K562 (cell line): ENCODE measurements around the gene NELL1. TPM values are rescaled to one million over a fixed set of nuclear protein-coding genes. Genes with fewer than 3 reads are reported as not detected.

ENCODE experiments used
- ATAC-seq: fragments of 200-7000 bp; cut with Tn5 transposase; 3 replicates; pipeline ENCODE4 v1.9.1; 2020; ENCODE audit warnings: moderate library complexity
- BruUV-seq: library from RNA; stranded (reverse); fragments of 400-500 nt; replicated peaks from 2 replicates; lab custom pipeline; 2021; lab: Mats Ljungman, UMichigan
- CTCF ChIA-PET: fragments of 300-600 bp; formaldehyde crosslinking; extraction: SDS; loops from one replicate; lab custom pipeline; 2021; ENCODE audit warnings: low intra/inter-chr PET ratio; lab: Yijun Ruan, JAX
- POLR2A ChIA-PET: fragments of 300-600, 350-650 bp; sonication (Branson Sonifier 250); formaldehyde crosslinking; extraction: SDS; loops from one replicate; lab custom pipeline; 2021; ENCODE audit warnings: antibody characterized with exemption, inconsistent platforms; lab: Yijun Ruan, JAX
- DNase-seq, 4 experiments: peaks; one replicate each; pipeline versions ENCODE4 v3.0.0 to v3.0.0-alpha.2; 2011 to 2018; ENCODE audit warnings: low spot score in 3 of 4, mixed read lengths in 3 of 4; ENCODE audit errors: extremely low read depth in 1 of 4
- FAIRE-seq: peaks from 2 replicates; lab custom pipeline; 2011; peaks lifted over from hg19 to GRCh38; lab: Jason Lieb, UNC
- H2AFZ ChIP-seq: 2 replicates; pipeline ENCODE4 v1.6.0; 2011; ENCODE audit warnings: low read depth, low read length, control low read depth, inconsistent platforms
- H3K27ac ChIP-seq: fragments of 200-600 bp; 3 replicates; pipeline ENCODE4 v1.8.0; 2011; ENCODE audit warnings: low read depth, mild to moderate bottlenecking, control low read depth, inconsistent platforms, low read length, moderate library complexity, mixed read lengths; ENCODE audit errors: extremely low read depth
- H3K27me3 ChIP-seq, 2 experiments: fragments of 300-600 bp in 1 of 2; 2 replicates in 1 of 2; 3 replicates in 1 of 2; pipeline versions ENCODE4 v1.6.0 to v1.8.0; 2011; ENCODE audit warnings: inconsistent platforms in 2 of 2, low read length in 2 of 2, mild to moderate bottlenecking in 1 of 2, mixed read lengths in 1 of 2, moderate library complexity in 1 of 2; ENCODE audit not compliant: control insufficient read depth in 2 of 2, insufficient read depth in 2 of 2
- H3K36me3 ChIP-seq: fragments of 300-600 bp; 3 replicates; pipeline ENCODE4 v1.8.0; 2011; ENCODE audit warnings: mild to moderate bottlenecking, low read length, inconsistent platforms; ENCODE audit not compliant: control insufficient read depth, insufficient read depth
- H3K4me1 ChIP-seq, 2 experiments: fragments of 200-600 bp in 1 of 2; replicated peaks in 1 of 2; 2 replicates in 1 of 2; 3 replicates in 1 of 2; pipeline versions ENCODE4 v1.5.1 to v1.8.0; 2011; ENCODE audit warnings: inconsistent platforms in 2 of 2, low read length in 2 of 2, mild to moderate bottlenecking in 1 of 2, mixed read lengths in 1 of 2, moderate library complexity in 1 of 2; ENCODE audit not compliant: control insufficient read depth in 2 of 2, insufficient read depth in 2 of 2
- H3K4me2 ChIP-seq: 2 replicates; pipeline ENCODE4 v1.6.1; 2011; ENCODE audit warnings: low read length, control low read depth, inconsistent platforms, mixed read lengths; ENCODE audit not compliant: insufficient read depth
- H3K4me3 ChIP-seq: fragments of 200-600 bp; sonication (generic), shearing (Covaris generic); 2 replicates; pipeline ENCODE4 v1.5.1; 2016; ENCODE audit warnings: control low read depth, inconsistent platforms
- H3K79me2 ChIP-seq: fragments of 200-600 bp; 3 replicates; pipeline ENCODE4 v1.8.0; 2011; ENCODE audit warnings: low read length, inconsistent platforms; ENCODE audit not compliant: control insufficient read depth, insufficient read depth
- H3K9ac ChIP-seq, 2 experiments: 2 replicates each; pipeline versions ENCODE4 v1.6.0 to v1.6.1; 2011; ENCODE audit warnings: low read depth in 2 of 2, low read length in 2 of 2, control low read depth in 1 of 2, inconsistent platforms in 1 of 2, mild to moderate bottlenecking in 1 of 2, mixed read lengths in 1 of 2; ENCODE audit not compliant: insufficient read depth in 1 of 2
- H3K9me1 ChIP-seq: one replicate; pipeline ENCODE4 v1.6.0; 2011; ENCODE audit warnings: inconsistent platforms, mild to moderate bottlenecking, low read length, moderate library complexity; ENCODE audit not compliant: control insufficient read depth, insufficient read depth
- H3K9me3 ChIP-seq: replicated peaks from 2 replicates; pipeline ENCODE4 v1.5.1; 2011; ENCODE audit warnings: low read depth, low read length, inconsistent platforms; ENCODE audit not compliant: control insufficient read depth, insufficient read depth
- H4K20me1 ChIP-seq: replicated peaks from 2 replicates; pipeline ENCODE4 v1.6.1; 2011; ENCODE audit warnings: low read length, inconsistent platforms, mixed read lengths; ENCODE audit not compliant: control insufficient read depth, insufficient read depth
- ELK3 ChIP-seq: fragments of 450-650 bp; formaldehyde crosslinking; IDR thresholded peaks from 2 replicates; pipeline ENCODE4 v1.4.0; 2020; ENCODE audit warnings: mild to moderate bottlenecking
- HNRNPK ChIP-seq: fragments of 200-400 bp; formaldehyde crosslinking; IDR thresholded peaks from one replicate; pipeline ENCODE4 v1.6.1; 2018; ENCODE audit warnings: mild to moderate bottlenecking, low read depth, low read length; ENCODE audit not compliant: poor library complexity, severe bottlenecking
- MYBL2 ChIP-seq, 2 experiments: fragments of 450-650 bp in 1 of 2; sonication (generic) in 1 of 2; formaldehyde crosslinking in 1 of 2; IDR thresholded peaks; 2 replicates each; pipeline versions ENCODE4 v1.6.1 to v1.8.1; 2017 to 2022; ENCODE audit warnings: borderline replicate concordance in 1 of 2, inconsistent platforms in 1 of 2, low read depth in 1 of 2, mild to moderate bottlenecking in 1 of 2, missing genetic modification reagents in 1 of 2, moderate library complexity in 1 of 2
- NELFE ChIP-seq: IDR thresholded peaks from 2 replicates; pipeline ENCODE4 v1.6.1; 2011; ENCODE audit warnings: mild to moderate bottlenecking; ENCODE audit not compliant: insufficient read depth, insufficient read length
- THAP7 ChIP-seq: fragments of 250-450 bp; sonication (Bioruptor Pico); IDR thresholded peaks from 2 replicates; pipeline ENCODE4 v1.5.0; 2021
- ZBTB5 ChIP-seq: fragments of 450-650 bp; IDR thresholded peaks from 2 replicates; pipeline ENCODE4 v1.6.1; 2017; ENCODE audit warnings: antibody characterized with exemption
- ZEB2 ChIP-seq: fragments of 450-650 bp; IDR thresholded peaks from 2 replicates; pipeline ENCODE4 v1.6.1; 2016
- WGBS: fragments of 100-300 bp; shearing (Covaris generic); methylation state at CpG from one replicate; pipeline ENCODE4 v1.1.6; 2016; ENCODE audit warnings: low coverage, mixed read lengths; ENCODE audit not compliant: insufficient coverage; ENCODE audit errors: missing lambda C conversion rate; 5-methylcytosine and 5-hydroxymethylcytosine counted together
- in situ Hi-C: fragments of 300-500 bp; cut with MboI; formaldehyde crosslinking; loops from 4 replicates; pipeline ENCODE4 v1.15.0; 2018; ENCODE audit warnings: inconsistent platforms, mixed read lengths
- intact Hi-C: fragments of 100-400 bp; cut with micrococcal nuclease; formaldehyde crosslinking; loops from 2 replicates; pipeline ENCODE4 v1.14.2; 2022
- polyA plus RNA-seq, 8 experiments: library from polyadenylated mRNA; depleted of rRNA in 4 of 8; stranded (reverse) in 5 of 8; unstranded in 3 of 8; fragments of >200 nt; fragmentation: Nextera tagmentation in 2 of 8; fragmentation: Illumina TruSeq in 1 of 8; extraction: Ambion mirVana in 2 of 8; extraction: Trizol in 1 of 8; gene quantifications; 2 replicates each; pipeline versions ENCODE4 v1.2.1 to v1.2.3, GENCODE V29; 2011 to 2014; ENCODE audit warnings: inconsistent platforms in 1 of 8, missing spikeins in 1 of 8
- total RNA-seq, 7 experiments: library from RNA; depleted of rRNA in 6 of 7; stranded (reverse); fragments of >200 nt in 6 of 7; fragmentation: Illumina TruSeq in 2 of 7; extraction: Trizol in 2 of 7; gene quantifications; 2 replicates each; pipeline versions ENCODE4 v1.2.1 to v1.2.3, GENCODE V29; 2011 to 2021; ENCODE audit warnings: low replicate concordance in 1 of 7

NELL1 gene
- total and polyA plus RNA-seq, 9 of the 15 experiments (the other 6 are each of a cell fraction or from before 2014, with no cell fraction given), result not detected

GRCh38 chr11:21405422-21405821, 736.0 kb downstream of the NELL1 start:
- 0% methylated on average over 1 of the region's 1 CpG for WGBS
- in situ Hi-C loops, result no loop called here
- Histone ChIP-seq H3K9me1 (no peaks in the 10 kb centered on the region), H3K4me2 (no peak overlapping the region), H3K9ac (no peak overlapping the region), H2AFZ (no peak overlapping the region), H3K27ac (no peak overlapping the region), H3K4me3 (no peak overlapping the region), H3K4me1 (no peaks in the 10 kb centered on the region), H4K20me1 (no peaks in the 10 kb centered on the region), H3K79me2 (no peaks in the 10 kb centered on the region), H3K27me3 (no peaks in the 10 kb centered on the region), H3K9me3 (no peaks in the 10 kb centered on the region), H3K36me3 (no peaks in the 10 kb centered on the region)
- ChIA-PET POLR2A (interaction anchor here (0.5 kb wide), 1 partner anchor 1196 kb away, joined by 3 read pairs; no protein-coding TSS in a partner anchor), CTCF (no interaction called here)
- ATAC-seq (no peak), FAIRE-seq (no peak), DNase-seq (no peak)
- no TSS peak for BruUV-seq
- intact Hi-C loops, result no loop called here
- TF ChIP-seq NELFE, result no peak
- TF ChIP-seq HNRNPK, result no peak
- no peak for TF ChIP-seq ELK3 (CRISPR knock-in tag)
- TF ChIP-seq THAP7 (CRISPR knock-in tag), result no peak
- no peak for TF ChIP-seq ZBTB5
- no peak for TF ChIP-seq ZEB2
- no peak for TF ChIP-seq MYBL2 (IDR thresholded peaks at IDR 0.05; ENCODE audit: low read depth)
- no peak for TF ChIP-seq MYBL2 (CRISPR knock-in tag; IDR thresholded peaks at IDR 0.05; ENCODE audit: borderline replicate concordance)
